Activated T-cell treated with anti-CD3 and anti-CD28 coated beads, Interleukin-2, amount 50 U/mL, for 24 hours (primary cell): ENCODE data around the gene EIF4E1B.

Experiments used
- DNase-seq: peaks from one replicate; pipeline ENCODE4 v3.0.0-alpha.2; 2020
- H3K27ac Mint-ChIP-seq: 2 replicates; pipeline ENCODE4 v1.8.0; 2020; ENCODE audit warnings: mild to moderate bottlenecking, mixed read lengths
- H3K27me3 Mint-ChIP-seq: 2 replicates; pipeline ENCODE4 v1.8.0; 2020; ENCODE audit warnings: mixed read lengths
- H3K36me3 Mint-ChIP-seq: 2 replicates; pipeline ENCODE4 v1.8.0; 2020; ENCODE audit warnings: low read depth, mixed read lengths
- H3K4me1 Mint-ChIP-seq: 2 replicates; pipeline ENCODE4 v1.8.0; 2020; ENCODE audit warnings: low read depth, mixed read lengths
- H3K4me3 Mint-ChIP-seq: 2 replicates; pipeline ENCODE4 v1.8.0; 2020; ENCODE audit warnings: mild to moderate bottlenecking, moderate library complexity, mixed read lengths
- H3K9me3 Mint-ChIP-seq: 2 replicates; pipeline ENCODE4 v1.8.0; 2020; ENCODE audit warnings: mixed read lengths

The EIF4E1B gene

GRCh38 chr5:176628406-176629228 is 1.9 kb upstream of the EIF4E1B start:
- peaks cover 82% of the 10 kb centered on the region for H3K27me3 Mint-ChIP-seq
- H3K4me1 Mint-ChIP-seq, result peaks cover 14% of the 10 kb centered on the region
- H3K4me3 Mint-ChIP-seq, result no peak overlapping the region
- H3K36me3 Mint-ChIP-seq, result no peaks in the 10 kb centered on the region
- H3K9me3 Mint-ChIP-seq, result no peaks in the 10 kb centered on the region
- no peak overlapping the region for H3K27ac Mint-ChIP-seq
- no peak for DNase-seq

GRCh38 chr5:176629317-176629852 is 1.1 kb upstream of the EIF4E1B start:
- peaks cover 83% of the 10 kb centered on the region for H3K27me3 Mint-ChIP-seq

GRCh38 chr5:176630681-176631222 is 277 bp downstream of the EIF4E1B start:
- Mint-ChIP-seq H3K27ac (no peak overlapping the region), H3K4me1 (peaks cover 16% of the 10 kb centered on the region), H3K9me3 (no peaks in the 10 kb centered on the region), H3K36me3 (no peaks in the 10 kb centered on the region), H3K27me3 (peaks cover 86% of the 10 kb centered on the region), H3K4me3 (peak overlapping the region; percentile 54)
- DNase-seq, result no peak

More at GRCh38 chr5:176629317-176629852, 1.1 kb upstream of the EIF4E1B start:
- Mint-ChIP-seq H3K9me3 (no peaks in the 10 kb centered on the region), H3K36me3 (no peaks in the 10 kb centered on the region), H3K4me1 (peaks cover 16% of the 10 kb centered on the region), H3K27ac (no peak overlapping the region), H3K4me3 (no peak overlapping the region)
- no peak for DNase-seq

- Mint-ChIP-seq H3K27me3 (peaks cover 86% of the 10 kb centered on the region), H3K36me3 (no peaks in the 10 kb centered on the region), H3K9me3 (no peaks in the 10 kb centered on the region), H3K4me3 (no peak overlapping the region), H3K27ac (no peak overlapping the region), H3K4me1 (peaks cover 16% of the 10 kb centered on the region)
- DNase-seq, result no peak
Measured at GRCh38 chr5:176631383-176632200, 1.1 kb downstream of the EIF4E1B start.

GRCh38 chr5:176632745-176633144 is 2.3 kb downstream of the EIF4E1B start:
- peaks cover 16% of the 10 kb centered on the region for H3K4me1 Mint-ChIP-seq

GRCh38 chr5:176633598-176633997 is 3.1 kb downstream of the EIF4E1B start:
- Mint-ChIP-seq H3K36me3 (no peaks in the 10 kb centered on the region), H3K4me3 (no peak overlapping the region), H3K27ac (no peak overlapping the region), H3K4me1 (peaks cover 16% of the 10 kb centered on the region), H3K9me3 (no peaks in the 10 kb centered on the region), H3K27me3 (peaks cover 66% of the 10 kb centered on the region)
- DNase-seq, result no peak

More at GRCh38 chr5:176632745-176633144, 2.3 kb downstream of the EIF4E1B start:
- Mint-ChIP-seq H3K27me3 (peaks cover 75% of the 10 kb centered on the region), H3K4me3 (no peak overlapping the region), H3K27ac (no peak overlapping the region), H3K9me3 (no peaks in the 10 kb centered on the region), H3K36me3 (no peaks in the 10 kb centered on the region)
- no peak for DNase-seq

GRCh38 chr5:176636426-176636825 is 6.0 kb downstream of the EIF4E1B start:
- DNase-seq, result no peak
- Mint-ChIP-seq H3K27me3 (peaks cover 42% of the 10 kb centered on the region), H3K36me3 (no peaks in the 10 kb centered on the region), H3K9me3 (no peaks in the 10 kb centered on the region), H3K27ac (no peak overlapping the region), H3K4me3 (no peak overlapping the region), H3K4me1 (peaks cover 6% of the 10 kb centered on the region)

- H3K4me3 Mint-ChIP-seq, result no peak overlapping the region
- no peak overlapping the region for H3K27ac Mint-ChIP-seq
- H3K9me3 Mint-ChIP-seq, result no peaks in the 10 kb centered on the region
- no peak for DNase-seq
- peaks cover 6% of the 10 kb centered on the region for H3K4me1 Mint-ChIP-seq
- H3K27me3 Mint-ChIP-seq, result peaks cover 33% of the 10 kb centered on the region
- H3K36me3 Mint-ChIP-seq, result no peaks in the 10 kb centered on the region
Measured at GRCh38 chr5:176637556-176637955, 7.1 kb downstream of the EIF4E1B start.

- no peak for DNase-seq
- no peaks in the 10 kb centered on the region for H3K36me3 Mint-ChIP-seq
- no peaks in the 10 kb centered on the region for H3K9me3 Mint-ChIP-seq
- no peak overlapping the region for H3K4me3 Mint-ChIP-seq
- H3K27ac Mint-ChIP-seq, result no peak overlapping the region
- H3K4me1 Mint-ChIP-seq, result peaks cover 6% of the 10 kb centered on the region
- H3K27me3 Mint-ChIP-seq, result peaks cover 26% of the 10 kb centered on the region
Measured at GRCh38 chr5:176638437-176638836, 8.0 kb downstream of the EIF4E1B start.

- no peaks in the 10 kb centered on the region for H3K9me3 Mint-ChIP-seq
- peaks cover 4% of the 10 kb centered on the region for H3K4me1 Mint-ChIP-seq
- no peak for DNase-seq
- peaks cover 18% of the 10 kb centered on the region for H3K27me3 Mint-ChIP-seq
- no peaks in the 10 kb centered on the region for H3K36me3 Mint-ChIP-seq
- H3K27ac Mint-ChIP-seq, result no peak overlapping the region
- H3K4me3 Mint-ChIP-seq, result no peak overlapping the region
Measured at GRCh38 chr5:176639208-176639607, 8.7 kb downstream of the EIF4E1B start.

GRCh38 chr5:176639981-176640380 is 9.5 kb downstream of the EIF4E1B start:
- H3K27ac Mint-ChIP-seq, result no peak overlapping the region
- H3K36me3 Mint-ChIP-seq, result no peaks in the 10 kb centered on the region
- no peak for DNase-seq
- H3K4me1 Mint-ChIP-seq, result peaks cover 4% of the 10 kb centered on the region
- no peaks in the 10 kb centered on the region for H3K9me3 Mint-ChIP-seq
- H3K4me3 Mint-ChIP-seq, result no peak overlapping the region
- peaks cover 13% of the 10 kb centered on the region for H3K27me3 Mint-ChIP-seq

GRCh38 chr5:176640616-176641015 is 10.1 kb downstream of the EIF4E1B start:
- H3K27me3 Mint-ChIP-seq, result peaks cover 7% of the 10 kb centered on the region
- no peak overlapping the region for H3K4me3 Mint-ChIP-seq
- no peak for DNase-seq

GRCh38 chr5:176642675-176643490 is 12.4 kb downstream of the EIF4E1B start:
- no peak overlapping the region for H3K4me3 Mint-ChIP-seq
- DNase-seq, result no peak
- no peaks in the 10 kb centered on the region for H3K9me3 Mint-ChIP-seq
- peaks cover 19% of the 10 kb centered on the region for H3K4me1 Mint-ChIP-seq
- no peaks in the 10 kb centered on the region for H3K27me3 Mint-ChIP-seq
- H3K27ac Mint-ChIP-seq, result no peak overlapping the region
- H3K36me3 Mint-ChIP-seq, result peaks cover 2% of the 10 kb centered on the region

More at GRCh38 chr5:176640616-176641015, 10.1 kb downstream of the EIF4E1B start:
- H3K27ac Mint-ChIP-seq, result no peak overlapping the region
- H3K9me3 Mint-ChIP-seq, result no peaks in the 10 kb centered on the region
- H3K4me1 Mint-ChIP-seq, result peaks cover 4% of the 10 kb centered on the region
- no peaks in the 10 kb centered on the region for H3K36me3 Mint-ChIP-seq
